K562 (cell line): ENCODE data around the gene CALY. TPM values are rescaled to one million over a fixed set of nuclear protein-coding genes. Genes with fewer than 3 reads are reported as not detected.
A peak's percentile ranks its signal among the peaks of the same experiment; 100 is the strongest.

Experiments
- ARID1B ChIP-seq: fragments of 450-650 bp; IDR thresholded peaks from 2 replicates; pipeline ENCODE4 v1.6.1; 2016; ENCODE audit warnings: antibody characterized with exemption, mild to moderate bottlenecking, inconsistent platforms
- DPF2 ChIP-seq: fragments of 450-650 bp; IDR thresholded peaks from 2 replicates; pipeline ENCODE4 v1.6.1; 2016
- EP400 ChIP-seq: fragments of 450-650 bp; IDR thresholded peaks from 2 replicates; pipeline ENCODE4 v1.6.1; 2017; ENCODE audit warnings: antibody characterized with exemption, mild to moderate bottlenecking, moderate library complexity
- ETV5 ChIP-seq: sonication (generic); formaldehyde crosslinking; IDR thresholded peaks from 2 replicates; pipeline ENCODE4 v1.4.0; 2020; ENCODE audit warnings: low read depth, mild to moderate bottlenecking, missing genetic modification reagents
- EWSR1 ChIP-seq: fragments of 450-650 bp; IDR thresholded peaks from 2 replicates; pipeline ENCODE4 v1.6.1; 2018; ENCODE audit warnings: borderline replicate concordance, mild to moderate bottlenecking, low read depth, moderate library complexity; ENCODE audit not compliant: partially characterized antibody
- FOXK1 ChIP-seq: sonication (generic); formaldehyde crosslinking; IDR thresholded peaks from 2 replicates; pipeline ENCODE4 v1.8.0; 2022; ENCODE audit warnings: missing genetic modification reagents, mild to moderate bottlenecking, borderline replicate concordance
- KDM1A ChIP-seq, 2 experiments: fragments of 450-650 bp; IDR thresholded peaks; 2 replicates each; pipeline ENCODE4 v1.6.1; 2016; ENCODE audit warnings: mild to moderate bottlenecking in 2 of 2
- MYBL2 ChIP-seq, 2 experiments: fragments of 450-650 bp in 1 of 2; sonication (generic) in 1 of 2; formaldehyde crosslinking in 1 of 2; IDR thresholded peaks; 2 replicates each; pipeline versions ENCODE4 v1.6.1 to v1.8.1; 2017 to 2022; ENCODE audit warnings: borderline replicate concordance in 1 of 2, inconsistent platforms in 1 of 2, low read depth in 1 of 2, mild to moderate bottlenecking in 1 of 2, missing genetic modification reagents in 1 of 2, moderate library complexity in 1 of 2
- PML ChIP-seq: IDR thresholded peaks from 2 replicates; pipeline ENCODE4 v1.6.1; 2012; ENCODE audit warnings: low read length, inconsistent platforms
- POLR2A ChIP-seq: fragments of 450-650 bp; conservative IDR thresholded peaks from 2 replicates; pipeline ENCODE4 v1.6.1; 2016
- RCOR1 ChIP-seq, 2 experiments: IDR thresholded peaks; 2 replicates each; pipeline ENCODE4 v1.6.1; 2012; ENCODE audit warnings: low read depth in 2 of 2, low read length in 2 of 2, borderline replicate concordance in 1 of 2, improper control_type of control experiment in 1 of 2
- TARDBP ChIP-seq: fragments of 450-650 bp; IDR thresholded peaks from 2 replicates; pipeline ENCODE4 v1.6.1; 2016
- XRCC3 ChIP-seq: fragments of 450-650 bp; IDR thresholded peaks from 2 replicates; pipeline ENCODE4 v1.6.1; 2017; ENCODE audit warnings: mild to moderate bottlenecking, moderate library complexity
- ZNF263 ChIP-seq: sonication (generic); formaldehyde crosslinking; IDR thresholded peaks from 2 replicates; pipeline ENCODE4 v1.8.0; 2022; ENCODE audit warnings: mild to moderate bottlenecking, missing genetic modification reagents, borderline replicate concordance
- ZNF699 ChIP-seq: fragments of 250-450 bp; sonication (Bioruptor Pico); IDR thresholded peaks from 2 replicates; pipeline ENCODE4 v1.8.0; 2021; ENCODE audit warnings: mild to moderate bottlenecking, moderate library complexity; ENCODE audit not compliant: insufficient replicate concordance
- polyA plus RNA-seq, 8 experiments: library from polyadenylated mRNA; depleted of rRNA in 4 of 8; stranded (reverse) in 5 of 8; unstranded in 3 of 8; fragments of >200 nt; fragmentation: Nextera tagmentation in 2 of 8; fragmentation: Illumina TruSeq in 1 of 8; extraction: Ambion mirVana in 2 of 8; extraction: Trizol in 1 of 8; gene quantifications; 2 replicates each; pipeline versions ENCODE4 v1.2.1 to v1.2.3, GENCODE V29; 2011 to 2014; ENCODE audit warnings: inconsistent platforms in 1 of 8, missing spikeins in 1 of 8
- total RNA-seq, 7 experiments: library from RNA; depleted of rRNA in 6 of 7; stranded (reverse); fragments of >200 nt in 6 of 7; fragmentation: Illumina TruSeq in 2 of 7; extraction: Trizol in 2 of 7; gene quantifications; 2 replicates each; pipeline versions ENCODE4 v1.2.1 to v1.2.3, GENCODE V29; 2011 to 2021; ENCODE audit warnings: low replicate concordance in 1 of 7
- TF ChIP-seq, protein P1 (sequence below): fragments of 450-650 bp; IDR thresholded peaks from 2 replicates; pipeline ENCODE4 v1.6.1; 2014; ENCODE audit warnings: low read depth, mild to moderate bottlenecking, moderate library complexity, borderline replicate concordance
- TF ChIP-seq, protein P2 (sequence below): fragments of 250-450 bp; sonication (Bioruptor Pico); IDR thresholded peaks from 2 replicates; pipeline ENCODE4 v1.4.0; 2020
- TF ChIP-seq, protein P3 (sequence below): fragments of 450-650 bp; IDR thresholded peaks from 2 replicates; pipeline ENCODE4 v1.7.1; 2018; ENCODE audit warnings: mild to moderate bottlenecking, low read depth; ENCODE audit not compliant: partially characterized antibody

Gene CALY
- total and polyA plus RNA-seq, 9 of the 15 experiments (the other 6 are each of a cell fraction or from before 2014, with no cell fraction given), result not detected

DNA sequence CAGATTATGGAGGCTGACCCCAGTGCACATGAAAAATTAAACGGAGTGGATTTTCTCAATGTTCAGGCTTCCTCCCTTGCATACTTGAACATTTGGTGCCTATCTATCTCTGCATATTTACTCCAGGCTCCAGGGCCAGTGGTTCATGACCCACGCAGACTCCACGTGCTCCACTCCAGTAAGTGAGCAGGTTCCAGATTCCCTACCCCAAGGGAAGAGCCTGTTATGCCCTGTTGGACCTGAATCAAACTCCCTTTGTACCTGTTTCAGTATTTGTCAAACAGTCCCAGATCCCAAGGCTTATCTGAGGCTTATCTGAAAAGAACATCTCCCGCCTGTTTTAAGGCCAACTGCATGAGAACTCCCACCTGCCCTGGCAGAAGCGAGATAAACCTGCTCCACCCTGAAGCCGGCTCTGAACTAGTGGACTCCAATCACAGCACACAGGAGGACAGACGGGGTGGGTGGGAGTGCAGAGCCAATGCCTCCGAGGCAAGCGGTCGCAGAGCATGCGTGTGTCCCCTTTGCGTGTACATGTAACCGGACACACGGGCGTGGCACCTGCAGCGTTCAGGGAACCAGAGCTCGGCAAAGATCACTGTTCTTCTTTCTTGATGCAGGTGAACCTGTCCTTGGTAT is 23.4 kb upstream of the CALY start (continued):
- TF ChIP-seq FOXK1 (CRISPR knock-in tag), result 0 out of 2 replicates have a peak, but pooled peaks have one; percentile 56
- TF ChIP-seq ZNF263, result 0 out of 2 replicates have a peak, but pooled peaks have one; percentile 28
- TF ChIP-seq DPF2, result peak; percentile 77
- TF ChIP-seq PML, result peak; percentile 60; the same call in 1 of the 2 replicates
- peak; percentile 47; the same call in 1 of the 2 replicates for TF ChIP-seq EP400
- TF ChIP-seq, protein P1, sequence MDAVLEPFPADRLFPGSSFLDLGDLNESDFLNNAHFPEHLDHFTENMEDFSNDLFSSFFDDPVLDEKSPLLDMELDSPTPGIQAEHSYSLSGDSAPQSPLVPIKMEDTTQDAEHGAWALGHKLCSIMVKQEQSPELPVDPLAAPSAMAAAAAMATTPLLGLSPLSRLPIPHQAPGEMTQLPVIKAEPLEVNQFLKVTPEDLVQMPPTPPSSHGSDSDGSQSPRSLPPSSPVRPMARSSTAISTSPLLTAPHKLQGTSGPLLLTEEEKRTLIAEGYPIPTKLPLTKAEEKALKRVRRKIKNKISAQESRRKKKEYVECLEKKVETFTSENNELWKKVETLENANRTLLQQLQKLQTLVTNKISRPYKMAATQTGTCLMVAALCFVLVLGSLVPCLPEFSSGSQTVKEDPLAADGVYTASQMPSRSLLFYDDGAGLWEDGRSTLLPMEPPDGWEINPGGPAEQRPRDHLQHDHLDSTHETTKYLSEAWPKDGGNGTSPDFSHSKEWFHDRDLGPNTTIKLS, result 0 out of 2 replicates have a peak, but pooled peaks have one; percentile 27
- no peak for TF ChIP-seq XRCC3
- no peak for TF ChIP-seq TARDBP
- peak; percentile 84 for TF ChIP-seq KDM1A (IDR thresholded peaks at IDR 0.05)
- TF ChIP-seq EWSR1, result no peak
- no peak for TF ChIP-seq ZNF699
- TF ChIP-seq, protein P2, sequence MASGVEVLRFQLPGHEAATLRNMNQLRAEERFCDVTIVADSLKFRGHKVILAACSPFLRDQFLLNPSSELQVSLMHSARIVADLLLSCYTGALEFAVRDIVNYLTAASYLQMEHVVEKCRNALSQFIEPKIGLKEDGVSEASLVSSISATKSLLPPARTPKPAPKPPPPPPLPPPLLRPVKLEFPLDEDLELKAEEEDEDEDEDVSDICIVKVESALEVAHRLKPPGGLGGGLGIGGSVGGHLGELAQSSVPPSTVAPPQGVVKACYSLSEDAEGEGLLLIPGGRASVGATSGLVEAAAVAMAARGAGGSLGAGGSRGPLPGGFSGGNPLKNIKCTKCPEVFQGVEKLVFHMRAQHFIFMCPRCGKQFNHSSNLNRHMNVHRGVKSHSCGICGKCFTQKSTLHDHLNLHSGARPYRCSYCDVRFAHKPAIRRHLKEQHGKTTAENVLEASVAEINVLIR (CRISPR knock-in tag), result no peak
- TF ChIP-seq MYBL2 (IDR thresholded peaks at IDR 0.05; ENCODE audit: low read depth), result no peak
- TF ChIP-seq MYBL2 (CRISPR knock-in tag; IDR thresholded peaks at IDR 0.05; ENCODE audit: borderline replicate concordance), result no peak
- TF ChIP-seq, protein P3, sequence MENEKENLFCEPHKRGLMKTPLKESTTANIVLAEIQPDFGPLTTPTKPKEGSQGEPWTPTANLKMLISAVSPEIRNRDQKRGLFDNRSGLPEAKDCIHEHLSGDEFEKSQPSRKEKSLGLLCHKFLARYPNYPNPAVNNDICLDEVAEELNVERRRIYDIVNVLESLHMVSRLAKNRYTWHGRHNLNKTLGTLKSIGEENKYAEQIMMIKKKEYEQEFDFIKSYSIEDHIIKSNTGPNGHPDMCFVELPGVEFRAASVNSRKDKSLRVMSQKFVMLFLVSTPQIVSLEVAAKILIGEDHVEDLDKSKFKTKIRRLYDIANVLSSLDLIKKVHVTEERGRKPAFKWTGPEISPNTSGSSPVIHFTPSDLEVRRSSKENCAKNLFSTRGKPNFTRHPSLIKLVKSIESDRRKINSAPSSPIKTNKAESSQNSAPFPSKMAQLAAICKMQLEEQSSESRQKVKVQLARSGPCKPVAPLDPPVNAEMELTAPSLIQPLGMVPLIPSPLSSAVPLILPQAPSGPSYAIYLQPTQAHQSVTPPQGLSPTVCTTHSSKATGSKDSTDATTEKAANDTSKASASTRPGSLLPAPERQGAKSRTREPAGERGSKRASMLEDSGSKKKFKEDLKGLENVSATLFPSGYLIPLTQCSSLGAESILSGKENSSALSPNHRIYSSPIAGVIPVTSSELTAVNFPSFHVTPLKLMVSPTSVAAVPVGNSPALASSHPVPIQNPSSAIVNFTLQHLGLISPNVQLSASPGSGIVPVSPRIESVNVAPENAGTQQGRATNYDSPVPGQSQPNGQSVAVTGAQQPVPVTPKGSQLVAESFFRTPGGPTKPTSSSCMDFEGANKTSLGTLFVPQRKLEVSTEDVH, result peak; percentile 88
- TF ChIP-seq RCOR1 (IDR thresholded peaks at IDR 0.05; ENCODE audit: borderline replicate concordance in 1 of 2, low read depth in 2 of 2, low read length in 2 of 2), result peak in 1 of 2 experiments; percentile 88; a peak in 3 of 4 replicates
- TF ChIP-seq POLR2A, result no peak
- peak; percentile 85 for TF ChIP-seq ARID1B
- TF ChIP-seq ETV5, result no peak
